Measurements from ENCODE around the gene NOP14.
"Not testable (repeated sequence)": the region's sequence is repeated elsewhere in the genome, so short reads cannot be mapped to it uniquely, and the experiment has no call there.

NOP14 gene

DNA sequence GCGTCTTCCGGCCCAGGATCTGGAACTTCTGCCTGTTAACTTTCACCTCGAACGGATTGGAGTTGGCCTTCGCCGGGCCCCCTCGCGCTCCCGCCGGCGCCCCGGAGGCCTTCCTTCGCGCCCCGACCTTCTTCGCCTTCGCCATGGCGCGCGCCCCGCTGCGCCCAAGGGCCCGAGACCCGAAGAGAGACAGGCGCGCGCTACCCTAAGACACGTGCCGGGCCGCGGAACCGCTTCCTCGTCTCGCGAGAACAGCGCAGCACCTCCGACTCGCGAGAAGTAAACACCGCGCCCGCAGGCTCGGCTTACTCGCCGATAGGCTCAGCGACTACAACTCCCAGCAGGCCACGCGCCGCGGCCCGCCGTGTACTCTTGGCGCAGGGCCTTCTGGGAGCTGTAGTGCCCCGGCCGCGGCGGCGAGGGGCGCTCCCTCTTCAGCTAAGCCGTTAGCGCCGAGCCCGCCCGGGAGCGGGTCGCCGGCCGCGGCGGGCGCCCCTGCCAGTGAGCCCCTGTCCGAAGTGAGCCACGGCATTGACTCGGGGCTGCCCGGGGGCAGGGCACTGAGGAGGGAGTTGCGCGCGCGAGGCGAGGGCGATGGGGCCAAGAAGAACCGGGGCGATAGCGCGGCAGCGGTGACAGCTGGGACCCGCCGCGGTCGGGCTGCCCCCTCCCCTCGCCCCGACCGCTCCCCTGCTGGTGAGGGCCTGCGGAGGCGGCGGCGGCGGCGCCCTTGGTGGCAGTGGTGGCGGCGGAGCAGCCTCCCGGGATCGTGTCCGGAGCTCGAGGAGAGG is at the start of gene NOP14, which contains the start of gene GRK4:
NOP14 (minus strand) TSS at position 232 of the 791 bp plus-strand sequence; CDS start at position 145, 87 bp downstream.
GRK4 (plus strand) TSS at position 397 of the 791 bp plus-strand sequence. CDS start 500 bp downstream, outside the sequence.
- DNase-seq = peak; percentile 94

DNA sequence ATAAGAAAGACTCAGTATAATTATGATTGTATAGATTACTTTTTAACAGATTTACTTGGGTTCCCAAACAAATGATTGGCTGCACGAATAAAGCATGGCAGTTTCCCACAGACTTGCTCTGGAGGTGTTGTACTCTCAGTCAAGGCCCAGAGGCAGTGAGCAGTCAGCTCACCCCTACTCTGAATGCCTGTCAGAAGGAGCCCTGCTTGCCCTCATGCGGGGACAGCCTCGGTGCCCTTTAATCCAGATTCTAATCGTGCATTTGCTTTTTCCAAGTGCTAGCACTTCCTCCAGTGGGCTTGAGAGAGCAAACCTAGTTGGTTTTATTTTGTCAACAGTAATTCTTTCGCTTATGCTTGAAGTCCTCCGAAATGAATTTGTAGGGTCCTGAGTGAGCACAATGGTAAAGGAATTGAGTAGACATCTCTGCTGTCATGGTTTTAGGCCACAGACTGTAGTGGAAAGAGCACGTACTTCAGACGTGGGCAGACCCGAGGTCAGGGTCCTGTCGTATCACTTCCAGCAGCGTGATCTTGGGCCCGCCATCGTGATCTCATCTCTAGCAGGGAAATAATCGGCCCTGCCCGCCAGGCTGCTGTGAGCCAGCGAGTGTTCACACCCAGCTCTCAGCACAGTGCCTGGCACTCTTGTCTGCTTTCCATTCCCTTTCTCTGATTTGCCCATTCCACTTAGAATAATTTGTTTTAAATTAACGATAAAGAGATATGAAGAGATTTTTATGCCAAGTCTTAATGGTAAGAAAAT is 48.4 kb upstream of the NOP14 start:
- no peak for DNase-seq

DNA sequence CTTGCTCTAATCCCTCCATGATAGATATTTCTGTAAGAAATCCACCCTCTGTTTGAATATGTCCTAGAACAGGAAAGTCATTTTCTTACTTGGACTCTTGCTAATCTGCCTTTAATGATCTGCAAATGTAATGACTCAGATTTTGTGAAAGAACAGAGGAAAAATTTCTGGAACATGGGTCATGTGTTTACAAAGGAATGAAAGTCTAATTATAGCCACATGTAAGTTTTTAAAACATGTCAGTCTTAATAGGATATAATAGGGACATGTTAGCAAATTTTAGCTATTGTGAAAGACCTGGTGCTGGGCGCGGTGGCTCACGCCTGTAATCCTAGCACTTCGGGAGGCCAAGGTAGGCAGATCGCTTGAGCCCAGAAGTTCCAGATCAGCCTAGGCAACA is 47.8 kb upstream of the NOP14 start:
- no peak for DNase-seq

DNA sequence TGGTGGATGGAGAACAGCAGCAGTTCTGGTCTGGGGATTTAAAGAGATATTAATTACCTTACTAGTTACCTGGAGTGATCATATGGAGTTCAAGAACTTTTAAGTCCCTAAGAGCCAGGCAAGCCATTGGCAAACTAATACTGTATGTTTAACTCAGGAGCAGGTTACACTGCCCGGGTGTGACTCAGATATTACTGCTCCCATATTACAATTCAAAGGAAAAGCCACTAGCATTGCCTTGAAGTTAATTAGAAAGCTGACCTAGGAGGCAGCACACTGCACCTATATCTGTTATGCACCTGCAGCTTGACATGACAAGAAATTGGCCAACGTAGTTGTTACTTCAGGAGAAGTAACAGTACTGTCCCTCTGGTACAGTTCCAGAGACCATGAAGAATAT is 47.4 kb upstream of the NOP14 start:
- DNase-seq = no peak

- DNase-seq = no peak
These were observed 46.2 kb upstream of the NOP14 start for GRCh38 chr4:3009422-3009821.

DNA sequence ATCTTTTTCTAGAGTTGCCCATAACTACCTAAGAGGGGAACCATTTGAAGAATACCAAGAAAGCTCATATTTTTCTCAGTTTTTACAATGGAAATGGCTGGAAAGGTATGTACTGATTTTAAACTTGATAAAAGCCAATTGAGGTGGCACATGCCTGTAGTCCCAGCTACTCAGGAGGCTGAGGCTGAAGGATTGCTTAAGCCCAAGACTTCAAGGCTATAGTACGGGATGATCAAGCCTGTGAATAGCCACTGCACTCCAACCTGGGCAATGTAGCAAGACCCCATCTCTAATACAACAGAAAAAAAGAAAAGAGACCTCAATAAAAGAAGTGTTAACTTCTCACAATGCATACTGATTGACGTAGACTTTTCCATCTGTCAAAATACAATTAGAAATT is 44.5 kb upstream of the NOP14 start:
- no peak for DNase-seq

DNA sequence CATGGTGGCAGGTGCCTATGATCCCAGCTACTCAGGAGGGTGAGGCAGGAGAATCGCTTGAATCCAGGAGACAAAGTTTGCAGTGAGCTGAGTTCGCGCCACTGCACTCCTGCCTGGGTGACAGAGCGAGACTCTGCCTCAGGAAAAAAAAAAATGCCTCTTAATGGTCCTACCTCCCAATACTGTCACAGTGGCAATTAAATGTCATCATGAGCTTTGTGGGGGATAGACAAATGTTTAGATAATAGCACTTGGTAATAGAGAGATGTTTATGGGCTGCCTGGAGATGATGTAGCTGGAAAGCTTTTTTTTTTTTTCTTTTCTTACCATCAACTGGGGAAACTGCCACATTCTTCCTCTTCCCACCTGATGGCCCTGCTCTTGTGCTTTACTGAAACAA is 33.2 kb upstream of the NOP14 start:
- no peak for DNase-seq

DNA sequence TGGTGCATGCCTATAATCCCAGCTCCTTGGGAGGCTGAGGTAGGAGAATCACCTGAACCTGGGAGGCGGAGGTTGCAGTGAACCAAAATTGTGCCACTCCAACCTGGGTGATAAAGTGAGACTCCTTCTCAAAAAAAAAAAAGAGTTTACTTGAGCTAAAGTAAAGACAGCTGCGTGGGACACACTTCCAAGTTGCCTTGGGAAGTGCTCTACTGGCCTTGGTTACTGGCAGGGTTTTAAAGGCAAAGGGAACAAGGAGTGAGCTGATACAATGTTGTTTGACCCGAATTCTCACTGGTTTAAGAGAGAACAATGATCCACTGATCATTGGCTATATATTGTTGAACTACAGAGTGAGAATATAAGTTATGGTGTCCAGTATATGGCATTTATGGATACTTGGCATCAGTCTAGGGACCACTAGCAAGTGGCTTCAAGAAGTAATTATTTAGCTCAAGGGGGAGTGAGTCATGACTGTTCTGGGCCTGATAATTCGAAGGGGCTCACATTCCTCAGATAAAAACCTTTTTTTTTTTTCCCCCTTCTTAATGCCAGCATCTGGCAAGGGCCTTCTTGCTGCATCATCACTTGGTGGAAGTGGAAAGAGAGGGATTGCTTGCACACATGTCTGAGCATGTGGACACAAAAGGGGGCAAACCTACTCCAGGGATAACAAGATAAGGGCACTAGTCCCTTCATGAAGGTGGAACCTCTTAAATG is 32.5 kb upstream of the NOP14 start:
- DNase-seq = no peak

DNA sequence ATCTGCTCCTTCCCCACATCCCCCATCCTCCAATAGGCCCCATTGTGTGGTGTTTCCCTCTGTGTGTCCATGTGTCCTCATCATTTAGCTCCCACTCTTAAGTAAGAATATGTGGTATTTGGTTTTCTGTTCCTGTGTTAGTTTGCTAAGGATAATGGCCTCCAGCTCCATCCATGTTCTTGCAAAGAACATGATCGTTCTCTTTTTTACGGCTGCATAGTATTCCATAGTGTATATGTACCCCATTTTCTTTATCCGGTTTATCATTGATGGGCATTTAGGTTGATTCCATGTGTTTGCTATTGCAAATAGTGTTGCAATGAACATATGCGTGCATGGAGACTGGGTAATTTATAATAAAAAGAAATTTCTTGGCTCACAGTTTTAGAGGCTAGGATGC is 31.7 kb upstream of the NOP14 start:
- no peak for DNase-seq

DNA sequence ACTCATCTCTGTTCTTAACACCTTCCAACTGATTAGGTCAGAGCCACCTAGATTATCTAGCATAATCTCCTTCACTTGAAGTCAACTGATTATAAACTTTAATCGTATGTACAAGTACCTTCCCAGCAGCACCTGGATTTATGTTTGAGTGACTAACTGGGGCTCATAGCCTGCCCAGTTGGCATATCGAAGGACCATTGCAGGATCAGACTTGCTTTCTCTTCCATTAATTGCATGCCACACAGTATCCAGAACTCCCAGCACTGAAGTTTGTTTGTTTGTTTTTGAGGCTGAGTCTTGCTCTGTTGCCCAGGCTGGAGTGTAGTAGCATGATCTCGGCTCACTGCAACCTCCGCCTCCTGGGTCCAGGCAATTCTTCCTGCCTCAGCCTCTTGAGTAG is 28.0 kb upstream of the NOP14 start:
- DNase-seq = no peak

GRCh38 chr4:2983715-2984114 is 20.5 kb upstream of the NOP14 start:
- not testable (repeated sequence) for DNase-seq

DNA sequence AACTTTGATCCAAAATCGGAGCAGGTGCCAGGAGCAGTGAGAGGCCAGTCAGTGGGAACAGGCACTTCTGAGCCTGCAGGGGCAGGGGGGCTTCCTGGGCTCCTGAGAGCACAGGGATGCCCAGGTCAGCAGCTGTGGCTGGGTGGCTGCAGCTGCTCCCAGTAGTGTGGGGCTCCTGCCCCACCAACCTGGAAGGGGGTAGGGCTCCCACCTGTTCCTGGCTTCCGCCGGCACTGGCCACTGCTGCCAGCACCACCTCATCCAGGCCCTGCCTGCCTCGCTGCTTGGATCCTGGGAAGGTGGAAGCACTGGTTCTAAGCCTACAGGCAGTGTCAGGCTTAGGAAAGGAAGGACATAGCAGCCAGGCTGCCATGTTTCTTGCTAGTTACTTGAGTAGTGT is 18.8 kb upstream of the NOP14 start:
- DNase-seq = no peak

DNA sequence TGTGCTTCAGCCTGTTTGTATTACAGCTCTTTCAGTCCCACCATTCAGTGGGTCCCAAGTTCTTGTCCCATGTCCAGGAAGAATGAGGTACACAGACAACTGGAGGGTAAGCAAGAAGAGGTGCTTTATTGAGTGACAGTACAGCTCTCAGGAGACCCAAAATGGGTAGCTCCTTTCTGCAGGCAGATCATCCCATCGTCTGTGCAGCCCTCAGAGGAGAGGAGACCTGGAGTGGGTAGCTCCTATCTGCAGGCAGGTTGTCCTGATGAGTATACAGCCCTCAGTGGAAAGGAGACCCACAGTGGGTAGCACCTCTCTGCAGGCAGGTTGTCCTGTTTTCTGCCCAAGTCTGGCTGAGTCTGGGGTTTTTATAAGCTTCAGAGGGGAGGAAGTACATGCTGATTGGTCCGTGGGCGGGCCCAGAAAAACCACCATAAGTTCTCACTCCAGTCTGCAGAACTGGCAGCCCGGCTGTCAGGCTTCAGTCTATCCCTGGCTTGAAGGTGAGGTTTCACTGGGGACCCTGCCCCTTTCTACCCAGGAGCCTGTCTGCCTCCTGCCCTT is 18.1 kb upstream of the NOP14 start:
- DNase-seq = no peak

DNA sequence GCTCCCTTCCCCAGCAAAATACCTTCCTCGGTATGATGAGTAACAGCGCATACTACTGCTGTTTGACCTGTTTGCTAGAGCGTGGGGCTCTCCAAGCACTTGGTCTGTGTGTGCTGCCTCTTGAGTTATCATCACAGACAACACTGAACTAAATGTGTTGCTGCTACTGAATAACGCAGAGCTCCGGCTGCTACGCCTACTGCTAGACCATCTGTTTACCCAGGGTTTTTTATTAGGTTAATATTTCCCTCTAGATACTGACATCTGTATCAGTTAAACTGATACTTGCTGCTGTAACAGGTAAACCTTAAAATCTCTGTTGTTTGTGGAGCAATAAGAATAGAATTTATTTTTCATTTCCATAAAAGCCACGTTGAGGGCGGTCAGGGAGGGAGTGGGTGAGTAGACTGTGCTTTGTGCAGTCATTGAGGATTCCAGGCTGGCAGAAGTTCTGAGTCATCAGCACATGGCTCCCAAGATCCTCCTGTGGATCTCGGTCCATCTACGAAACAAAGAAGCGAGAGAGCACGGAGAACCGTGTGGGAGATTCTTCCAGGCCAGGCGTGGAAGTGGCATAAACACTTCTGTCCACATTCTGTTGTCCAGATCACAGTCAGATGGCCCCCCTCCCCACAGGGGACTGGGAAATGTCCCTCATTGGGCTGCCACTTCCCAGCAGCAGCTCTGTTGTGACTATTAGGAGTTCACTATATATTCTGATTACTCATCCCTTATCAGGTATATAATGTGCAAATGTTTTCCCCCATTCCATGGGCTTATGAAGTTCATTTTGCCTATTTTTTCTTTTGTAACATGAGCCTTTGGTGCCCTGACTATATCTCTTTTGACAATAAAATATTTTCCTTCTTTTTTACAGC is 14.2 kb upstream of the NOP14 start:
- DNase-seq = no peak

GRCh38 chr4:2971275-2971674 is 8.1 kb upstream of the NOP14 start:
- no peak for DNase-seq

- DNase-seq = no peak
These were observed 5.2 kb upstream of the NOP14 start for GRCh38 chr4:2968381-2968780.

DNA sequence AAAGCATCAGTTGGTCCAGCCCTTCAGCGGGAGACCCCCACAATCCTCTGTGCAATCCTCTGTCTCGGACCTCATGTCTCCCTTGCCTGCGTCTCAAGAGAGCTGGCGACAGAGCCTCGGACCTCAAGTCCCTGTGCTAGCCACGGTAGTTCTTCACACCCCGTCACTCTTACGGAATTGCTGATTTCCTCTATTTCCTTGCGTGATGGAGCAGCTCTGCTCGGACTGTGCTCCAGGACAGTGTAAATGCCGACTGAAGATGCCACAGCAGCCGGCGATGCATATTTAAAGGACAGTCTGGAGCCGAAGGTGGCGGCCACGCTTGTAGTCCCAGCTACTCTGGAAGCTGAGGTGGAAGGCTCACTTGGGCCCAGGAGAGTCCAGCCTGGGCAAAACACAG is 2.1 kb upstream of the NOP14 start:
- DNase-seq = no peak

- DNase-seq = no peak
These were observed 1.6 kb upstream of the NOP14 start for GRCh38 chr4:2964706-2965258.

- DNase-seq = no peak
These were observed 813 bp upstream of the NOP14 start for GRCh38 chr4:2963966-2964471.

GRCh38 chr4:2962614-2963174 is 512 bp downstream of the NOP14 start:
- peak; percentile 20 for DNase-seq

- DNase-seq = peak; percentile 16
These were observed 1.3 kb downstream of the NOP14 start for GRCh38 chr4:2961811-2962441.
